SK-N-SH treated with all-trans-retinoic acid at 6 μM for 48 hours (cell line): Measurements from ENCODE around the gene PLSCR2.

Source experiments
- ISL1 ChIP-seq: fragments of 250-450 bp; sonication (Bioruptor Pico); IDR thresholded peaks from 2 replicates; pipeline ENCODE4 v2.1.2; 2022; ENCODE audit warnings: mild to moderate bottlenecking, moderate library complexity
- OSR1 ChIP-seq: fragments of 250-450 bp; sonication (Bioruptor Pico); IDR thresholded peaks from 2 replicates; pipeline ENCODE4 v1.8.0; 2022; ENCODE audit warnings: moderate library complexity, mild to moderate bottlenecking, inconsistent platforms
- RARB ChIP-seq: fragments of 250-450 bp; sonication (Bioruptor Pico); IDR thresholded peaks from 2 replicates; pipeline ENCODE4 v1.8.0; 2021; ENCODE audit warnings: mild to moderate bottlenecking, moderate library complexity

DNA sequence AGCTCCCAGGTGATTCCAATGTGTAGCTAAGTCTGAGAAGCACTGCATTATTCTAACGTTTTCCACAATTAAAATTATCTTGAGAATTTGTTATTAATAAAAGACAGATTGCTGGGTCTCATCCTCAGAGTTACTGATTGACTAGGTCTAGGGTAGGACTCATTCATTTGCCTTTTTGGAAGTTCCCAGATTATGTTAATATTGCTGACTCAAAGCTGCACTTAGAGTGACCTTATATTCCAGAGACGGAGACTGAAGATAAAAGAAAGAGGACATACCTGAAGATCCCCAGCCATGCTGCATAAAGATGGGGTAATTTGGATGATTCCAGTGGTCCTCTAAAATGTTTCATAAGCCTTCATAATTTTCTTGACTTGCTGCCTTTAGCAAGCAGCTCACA lies 81.8 kb downstream of the PLSCR2 start:
- no peak for TF ChIP-seq ISL1 (CRISPR knock-in tag)
- no peak for TF ChIP-seq RARB (CRISPR knock-in tag)
- no peak for TF ChIP-seq OSR1
